ENCODE data around the gene THADA.
A peak's percentile ranks its signal among the peaks of the same experiment; 100 is the strongest.
"Not testable (repeated sequence)": the region's sequence is repeated elsewhere in the genome, so short reads cannot be mapped to it uniquely, and the experiment has no call there.

The THADA gene

GRCh38 chr2:43293744-43294695, 301.8 kb downstream of the THADA start:
- DNase-seq = peak; percentile 98

- no peak for DNase-seq
Observed at GRCh38 chr2:43292851-43293743, 302.7 kb downstream of the THADA start.

GRCh38 chr2:43292297-43292696, 303.5 kb downstream of the THADA start:
- DNase-seq = no peak

- no peak for DNase-seq
Observed at GRCh38 chr2:43289331-43289730, 306.5 kb downstream of the THADA start.

- no peak for DNase-seq
Observed at GRCh38 chr2:43288417-43289305, 307.2 kb downstream of the THADA start.

- no peak for DNase-seq
Observed at GRCh38 chr2:43285987-43286386, 309.9 kb downstream of the THADA start.

- no peak for DNase-seq
Observed at GRCh38 chr2:43284967-43285366, 310.9 kb downstream of the THADA start.

GRCh38 chr2:43284347-43284746, 311.5 kb downstream of the THADA start:
- not testable (repeated sequence) for DNase-seq

- DNase-seq = no peak
Observed at GRCh38 chr2:43280994-43281393, 314.8 kb downstream of the THADA start.

- no peak for DNase-seq
Observed at GRCh38 chr2:43279317-43279840, 316.5 kb downstream of the THADA start.

GRCh38 chr2:43278564-43279220, 317.1 kb downstream of the THADA start:
- DNase-seq = no peak

GRCh38 chr2:43276962-43277391, 318.9 kb downstream of the THADA start:
- no peak for DNase-seq

- no peak for DNase-seq
Observed at GRCh38 chr2:43276266-43276941, 319.4 kb downstream of the THADA start.

GRCh38 chr2:43274721-43275120, 321.1 kb downstream of the THADA start:
- no peak for DNase-seq

GRCh38 chr2:43274055-43274454, 321.8 kb downstream of the THADA start:
- peak; percentile 60 for DNase-seq

- DNase-seq = peak; percentile 78
Observed at GRCh38 chr2:43273529-43273928, 322.3 kb downstream of the THADA start.

GRCh38 chr2:43270930-43271615, 324.8 kb downstream of the THADA start:
- no peak for DNase-seq

- DNase-seq = no peak
Observed at GRCh38 chr2:43270461-43270860, 325.4 kb downstream of the THADA start.

GRCh38 chr2:43269706-43270105, 326.1 kb downstream of the THADA start:
- DNase-seq = peak; percentile 73

GRCh38 chr2:43269074-43269572, 326.7 kb downstream of the THADA start:
- DNase-seq = peak; percentile 65

Measured in fibroblast of skin of back (primary cell).